GM18951 (cell line): ENCODE data around the gene MEN1.

ENCODE experiments used
- POLR2A ChIP-seq: IDR thresholded peaks from 4 replicates; pipeline ENCODE4 v1.6.1; 2011; ENCODE audit warnings: mild to moderate bottlenecking; ENCODE audit not compliant: insufficient read length, insufficient read depth; ENCODE audit errors: extremely low read depth
- in situ Hi-C: fragments of 300-500 bp; cut with MboI; formaldehyde crosslinking; loops from one replicate; pipeline ENCODE4 v1.12.0; 2022; ENCODE audit warnings: low sequenced_read_pairs, mixed read lengths, inconsistent platforms; ENCODE audit not compliant: unreplicated experiment

The MEN1 gene

GRCh38 chr11:64850979-64851567 is 40.7 kb upstream of the MEN1 start:
- peak; percentile 56 for TF ChIP-seq POLR2A
- in situ Hi-C loops: no loop called here

- in situ Hi-C loops: loop anchor here (5.0 kb wide), 1 partner anchor 43 kb away; no protein-coding TSS in a partner anchor
- no peak for TF ChIP-seq POLR2A
These were observed 39.4 kb upstream of the MEN1 start for GRCh38 chr11:64849598-64850356.

GRCh38 chr11:64848826-64849597 is 38.7 kb upstream of the MEN1 start:
- in situ Hi-C loops: loop anchor here (5.0 kb wide), 1 partner anchor 43 kb away; no protein-coding TSS in a partner anchor
- TF ChIP-seq POLR2A: no peak

GRCh38 chr11:64848214-64848825 is 38.0 kb upstream of the MEN1 start:
- no peak for TF ChIP-seq POLR2A
- in situ Hi-C loops: loop anchor here (5.0 kb wide), 1 partner anchor 44 kb away; no protein-coding TSS in a partner anchor

- no peak for TF ChIP-seq POLR2A
- in situ Hi-C loops: loop anchor here (5.0 kb wide), 1 partner anchor 45 kb away; no protein-coding TSS in a partner anchor
These were observed 36.8 kb upstream of the MEN1 start for GRCh38 chr11:64846998-64847666.

GRCh38 chr11:64845776-64846129 is 35.4 kb upstream of the MEN1 start:
- in situ Hi-C loops: loop anchor here (5.0 kb wide), 1 partner anchor 47 kb away; no protein-coding TSS in a partner anchor

- TF ChIP-seq POLR2A: no peak
- in situ Hi-C loops: loop anchor here (5.0 kb wide), 1 partner anchor 47 kb away; no protein-coding TSS in a partner anchor
These were observed 34.9 kb upstream of the MEN1 start for GRCh38 chr11:64845129-64845775.

GRCh38 chr11:64844330-64845128 is 34.2 kb upstream of the MEN1 start, which contains the start of gene CDC42BPG:
Gene CDC42BPG (minus strand): TSS chr11:64844653. CDS start chr11:64844569, 84 bp downstream.
- in situ Hi-C loops: loop anchor here (5.0 kb wide), 1 partner anchor 48 kb away; no protein-coding TSS in a partner anchor
- no peak for TF ChIP-seq POLR2A

- in situ Hi-C loops: no loop called here
- no peak for TF ChIP-seq POLR2A
These were observed 33.5 kb upstream of the MEN1 start for GRCh38 chr11:64843686-64844329.

GRCh38 chr11:64842851-64843685 is 32.7 kb upstream of the MEN1 start:
- no peak for TF ChIP-seq POLR2A
- in situ Hi-C loops: no loop called here

- TF ChIP-seq POLR2A: no peak
- in situ Hi-C loops: no loop called here
These were observed 32.0 kb upstream of the MEN1 start for GRCh38 chr11:64842366-64842759.
